HepG2 (cell line): Measurements from ENCODE around the gene CAMKMT. TPM values are rescaled to one million over a fixed set of nuclear protein-coding genes. Genes with fewer than 3 reads are reported as not detected.

Experiments
- ATAC-seq: fragments of 200-7000 bp; cut with Tn5 transposase; 3 replicates; pipeline ENCODE4 v1.9.1; 2020; ENCODE audit warnings: mild to moderate bottlenecking, moderate library complexity
- BruUV-seq: library from RNA; stranded (reverse); fragments of 400-500 nt; replicated peaks from 2 replicates; lab custom pipeline; 2021; lab: Mats Ljungman, UMichigan
- CTCF ChIA-PET: fragments of 300-600 bp; formaldehyde crosslinking; extraction: SDS; loops from one replicate; lab custom pipeline; 2021; ENCODE audit warnings: low total read pairs, inconsistent platforms, low intra/inter-chr PET ratio; lab: Yijun Ruan, JAX
- POLR2A ChIA-PET: fragments of 350-600 bp; sonication (Branson Sonifier 250); formaldehyde crosslinking; loops from one replicate; lab custom pipeline; 2020; ENCODE audit warnings: antibody characterized with exemption, inconsistent platforms; lab: Yijun Ruan, JAX
- DNase-seq: peaks from one replicate; pipeline ENCODE4 v3.0.0-alpha.2; 2015; ENCODE audit warnings: low spot score
- FAIRE-seq: peaks from 3 replicates; lab custom pipeline; 2011; peaks lifted over from hg19 to GRCh38; lab: Jason Lieb, UNC
- H2AFZ ChIP-seq: one replicate; pipeline ENCODE4 v1.6.1; 2011; ENCODE audit warnings: low read length, inconsistent platforms
- H3K27ac ChIP-seq: fragments of 300-600 bp; 3 replicates; pipeline ENCODE4 v1.8.0; 2011; ENCODE audit warnings: mixed run types, mild to moderate bottlenecking, mixed read lengths, low read length, inconsistent platforms; ENCODE audit not compliant: insufficient read depth; ENCODE audit errors: extremely low read length
- H3K27me3 ChIP-seq, 2 experiments: fragments of 200-600 bp in 1 of 2; 2 replicates in 1 of 2; 3 replicates in 1 of 2; pipeline versions ENCODE4 v1.6.0 to v1.8.0; 2011; ENCODE audit warnings: low read length in 2 of 2, mild to moderate bottlenecking in 2 of 2, moderate library complexity in 2 of 2, inconsistent platforms in 1 of 2; ENCODE audit not compliant: insufficient read depth in 2 of 2, control insufficient read depth in 1 of 2
- H3K36me3 ChIP-seq, 2 experiments: fragments of 200-600 bp in 1 of 2; replicated peaks in 1 of 2; 2 replicates in 1 of 2; 3 replicates in 1 of 2; pipeline versions ENCODE4 v1.5.1 to v1.8.0; 2011; ENCODE audit warnings: low read length in 2 of 2, inconsistent platforms in 1 of 2; ENCODE audit not compliant: insufficient read depth in 2 of 2, control insufficient read depth in 1 of 2
- H3K4me1 ChIP-seq: 2 replicates; pipeline ENCODE4 v1.5.1; 2012; ENCODE audit warnings: low read length, inconsistent platforms; ENCODE audit not compliant: insufficient read depth
- H3K4me2 ChIP-seq: 2 replicates; pipeline ENCODE4 v1.6.0; 2011; ENCODE audit warnings: low read depth, low read length, inconsistent platforms
- H3K4me3 ChIP-seq, 3 experiments: fragments of 200-600 bp in 1 of 3; sonication (generic), shearing (Covaris generic) in 1 of 3; replicated peaks in 1 of 3; 2 replicates each; pipeline ENCODE4 v1.5.1; 2011 to 2016; ENCODE audit warnings: low read length in 3 of 3, inconsistent platforms in 2 of 3, low read depth in 2 of 3, mild to moderate bottlenecking in 2 of 3, control low read depth in 1 of 3, mixed read lengths in 1 of 3; ENCODE audit not compliant: insufficient read depth in 1 of 3
- H3K79me2 ChIP-seq: one replicate; pipeline ENCODE4 v1.6.1; 2011; ENCODE audit warnings: low read length, inconsistent platforms; ENCODE audit not compliant: insufficient read depth
- H3K9ac ChIP-seq: 2 replicates; pipeline ENCODE4 v1.6.0; 2011; ENCODE audit warnings: mild to moderate bottlenecking, low read depth, low read length, inconsistent platforms; ENCODE audit not compliant: insufficient read depth
- H3K9me3 ChIP-seq: 2 replicates; pipeline ENCODE4 v1.5.1; 2012; ENCODE audit warnings: mild to moderate bottlenecking, low read length
- H4K20me1 ChIP-seq: 2 replicates; pipeline ENCODE4 v1.6.0; 2011; ENCODE audit warnings: inconsistent platforms, mild to moderate bottlenecking, low read length, moderate library complexity; ENCODE audit not compliant: insufficient read depth
- ARID4A ChIP-seq: sonication (generic); formaldehyde crosslinking; IDR thresholded peaks from 2 replicates; pipeline ENCODE4 v1.5.0; 2020; ENCODE audit warnings: mild to moderate bottlenecking, missing genetic modification reagents, borderline replicate concordance
- ARNT2 ChIP-seq: sonication (generic); formaldehyde crosslinking; IDR thresholded peaks from 2 replicates; pipeline ENCODE4 v1.8.0; 2022; ENCODE audit warnings: mild to moderate bottlenecking, low read depth, missing genetic modification reagents, moderate library complexity
- JARID2 ChIP-seq: sonication (generic); formaldehyde crosslinking; IDR thresholded peaks from 2 replicates; pipeline ENCODE4 v1.8.1; 2023; ENCODE audit warnings: missing genetic modification reagents, inconsistent platforms; ENCODE audit not compliant: insufficient replicate concordance
- PHB2 ChIP-seq: fragments of 450-650 bp; IDR thresholded peaks from 2 replicates; pipeline ENCODE4 v1.6.1; 2018; ENCODE audit not compliant: partially characterized antibody
- SNRNP70 ChIP-seq: fragments of 200-400 bp; formaldehyde crosslinking; IDR thresholded peaks from 2 replicates; pipeline ENCODE4 v1.6.1; 2017; ENCODE audit warnings: mild to moderate bottlenecking, low read depth, low read length, moderate library complexity
- SOX5 ChIP-seq: IDR thresholded peaks from 2 replicates; pipeline ENCODE4 v1.6.1; 2016; ENCODE audit warnings: borderline replicate concordance
- ZNF761 ChIP-seq: sonication (generic); formaldehyde crosslinking; conservative IDR thresholded peaks from 2 replicates; pipeline ENCODE4 v1.4.0; 2020; ENCODE audit warnings: mild to moderate bottlenecking, missing genetic modification reagents
- WGBS: methylation state at CpG from one replicate; pipeline ENCODE4 v1.1.6; 2017; ENCODE audit warnings: low lambda C conversion rate; 5-methylcytosine and 5-hydroxymethylcytosine counted together
- in situ Hi-C: cut with HindIII; loops from 2 replicates; pipeline ENCODE4 v1.10.0; 2017; ENCODE audit warnings: low pct_unique_long_range_greater_than_20kb; ENCODE audit not compliant: extremely low pct_ligation_motif_present
- intact Hi-C: fragments of 100-400 bp; cut with micrococcal nuclease; formaldehyde crosslinking; loops from one replicate; pipeline ENCODE4 v1.10.0; 2022; ENCODE audit not compliant: unreplicated experiment
- polyA plus RNA-seq, 8 experiments: library from polyadenylated mRNA; depleted of rRNA in 3 of 8; stranded (reverse) in 7 of 8; unstranded in 1 of 8; fragments of >200 nt; fragmentation: Illumina TruSeq in 4 of 8; extraction: Trizol in 4 of 8; gene quantifications; 2 replicates each; pipeline versions ENCODE4 v1.2.1 to v1.2.3, GENCODE V29; 2011 to 2016; ENCODE audit warnings: low read depth in 4 of 8, missing spikeins in 1 of 8, mixed read lengths in 1 of 8; ENCODE audit not compliant: insufficient read depth in 1 of 8
- total RNA-seq, 5 experiments: library from RNA; depleted of rRNA; stranded (reverse); fragments of >200 nt; fragmentation: Illumina TruSeq; extraction: Trizol; gene quantifications; 2 replicates each; pipeline ENCODE4 v1.2.3, GENCODE V29; 2016; ENCODE audit warnings: low read depth in 1 of 5
- TF ChIP-seq, protein P1 (sequence below): sonication (generic); formaldehyde crosslinking; IDR thresholded peaks from 2 replicates; pipeline ENCODE4 v1.4.0; 2020; ENCODE audit warnings: missing genetic modification reagents
- TF ChIP-seq, protein P2 (sequence below): IDR thresholded peaks from 2 replicates; pipeline ENCODE4 v1.6.1; 2012; ENCODE audit warnings: inconsistent platforms

The CAMKMT gene
- total and polyA plus RNA-seq, 2 of the 13 experiments (the other 11 are each of a cell fraction or from before 2014, with no cell fraction given), result 6.9 to 20.8 TPM

- BruUV-seq, result no TSS peak
- no peaks in the 10 kb centered on the region for H3K9me3 ChIP-seq
- TF ChIP-seq, protein P1, sequence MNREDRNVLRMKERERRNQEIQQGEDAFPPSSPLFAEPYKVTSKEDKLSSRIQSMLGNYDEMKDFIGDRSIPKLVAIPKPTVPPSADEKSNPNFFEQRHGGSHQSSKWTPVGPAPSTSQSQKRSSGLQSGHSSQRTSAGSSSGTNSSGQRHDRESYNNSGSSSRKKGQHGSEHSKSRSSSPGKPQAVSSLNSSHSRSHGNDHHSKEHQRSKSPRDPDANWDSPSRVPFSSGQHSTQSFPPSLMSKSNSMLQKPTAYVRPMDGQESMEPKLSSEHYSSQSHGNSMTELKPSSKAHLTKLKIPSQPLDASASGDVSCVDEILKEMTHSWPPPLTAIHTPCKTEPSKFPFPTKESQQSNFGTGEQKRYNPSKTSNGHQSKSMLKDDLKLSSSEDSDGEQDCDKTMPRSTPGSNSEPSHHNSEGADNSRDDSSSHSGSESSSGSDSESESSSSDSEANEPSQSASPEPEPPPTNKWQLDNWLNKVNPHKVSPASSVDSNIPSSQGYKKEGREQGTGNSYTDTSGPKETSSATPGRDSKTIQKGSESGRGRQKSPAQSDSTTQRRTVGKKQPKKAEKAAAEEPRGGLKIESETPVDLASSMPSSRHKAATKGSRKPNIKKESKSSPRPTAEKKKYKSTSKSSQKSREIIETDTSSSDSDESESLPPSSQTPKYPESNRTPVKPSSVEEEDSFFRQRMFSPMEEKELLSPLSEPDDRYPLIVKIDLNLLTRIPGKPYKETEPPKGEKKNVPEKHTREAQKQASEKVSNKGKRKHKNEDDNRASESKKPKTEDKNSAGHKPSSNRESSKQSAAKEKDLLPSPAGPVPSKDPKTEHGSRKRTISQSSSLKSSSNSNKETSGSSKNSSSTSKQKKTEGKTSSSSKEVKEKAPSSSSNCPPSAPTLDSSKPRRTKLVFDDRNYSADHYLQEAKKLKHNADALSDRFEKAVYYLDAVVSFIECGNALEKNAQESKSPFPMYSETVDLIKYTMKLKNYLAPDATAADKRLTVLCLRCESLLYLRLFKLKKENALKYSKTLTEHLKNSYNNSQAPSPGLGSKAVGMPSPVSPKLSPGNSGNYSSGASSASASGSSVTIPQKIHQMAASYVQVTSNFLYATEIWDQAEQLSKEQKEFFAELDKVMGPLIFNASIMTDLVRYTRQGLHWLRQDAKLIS (CRISPR knock-in tag), result no peak
- no peak overlapping the region for H3K4me2 ChIP-seq
- DNase-seq (no peak), ATAC-seq (no peak), FAIRE-seq (no peak)
- no peaks in the 10 kb centered on the region for H3K79me2 ChIP-seq
- H3K9ac ChIP-seq, result no peak overlapping the region
- no peak overlapping the region for H3K27ac ChIP-seq
- no peak overlapping the region for H3K4me3 ChIP-seq
- CTCF ChIA-PET, result no interaction called here
- H4K20me1 ChIP-seq, result no peaks in the 10 kb centered on the region
- in situ Hi-C loops (no loop called here), intact Hi-C loops (no loop called here)
- H3K36me3 ChIP-seq, result no peaks in the 10 kb centered on the region
- H3K4me1 ChIP-seq, result peaks cover 14% of the 10 kb centered on the region
- H2AFZ ChIP-seq, result no peak overlapping the region
- POLR2A ChIA-PET, result no interaction called here
- 78% methylated on average over 4 of the region's 4 CpGs for WGBS
- no peaks in the 10 kb centered on the region for H3K27me3 ChIP-seq
Measured at GRCh38 chr2:44570777-44571176, 209.0 kb downstream of the CAMKMT start.

DNA sequence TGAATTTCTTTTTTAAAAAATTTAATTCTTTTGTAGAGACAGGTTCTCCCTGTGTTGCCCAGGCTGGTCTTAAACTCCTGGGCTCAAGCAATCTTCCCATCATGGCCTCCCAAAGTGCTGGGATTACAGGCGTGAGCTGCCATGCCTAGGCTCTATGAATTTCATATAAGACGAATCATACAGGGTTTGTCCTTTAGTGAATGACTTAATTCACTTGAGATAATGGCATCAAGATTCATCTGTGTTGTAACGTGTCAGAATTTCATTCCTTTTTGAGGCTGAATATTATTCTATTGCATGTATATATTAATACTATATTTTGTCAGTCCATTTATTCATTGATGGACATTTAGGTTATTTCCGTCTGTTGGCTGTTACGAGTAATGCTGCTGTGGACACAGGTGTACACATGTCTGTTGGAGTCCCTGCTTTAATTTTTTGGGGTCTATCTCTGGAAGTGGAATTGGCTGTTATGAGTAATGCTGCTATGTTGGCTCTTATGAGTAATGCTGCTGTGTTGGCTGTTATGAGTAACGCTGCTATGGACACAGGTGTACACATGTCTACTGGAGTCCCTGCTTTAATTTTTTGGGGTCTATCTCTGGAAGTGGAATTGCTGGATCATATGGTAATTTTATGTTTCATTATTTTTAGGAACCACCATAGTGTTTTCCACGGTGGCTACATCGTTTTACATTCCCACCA is 210.6 kb downstream of the CAMKMT start:
- WGBS, result 95% methylated on average over 8 of the region's 8 CpGs
- TF ChIP-seq ARID4A (CRISPR knock-in tag) (no peak), SNRNP70 (no peak), ZNF761 (CRISPR knock-in tag) (no peak), JARID2 (CRISPR knock-in tag) (no peak), ARNT2 (CRISPR knock-in tag) (no peak), SOX5 (no peak), PHB2 (no peak)
- TF ChIP-seq, protein P2, sequence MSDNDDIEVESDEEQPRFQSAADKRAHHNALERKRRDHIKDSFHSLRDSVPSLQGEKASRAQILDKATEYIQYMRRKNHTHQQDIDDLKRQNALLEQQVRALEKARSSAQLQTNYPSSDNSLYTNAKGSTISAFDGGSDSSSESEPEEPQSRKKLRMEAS, result no peak

More for the DNA sequence above, 210.6 kb downstream of the CAMKMT start:
- Histone ChIP-seq H3K27me3 (no peaks in the 10 kb centered on the region), H3K4me3 (no peak overlapping the region), H3K9me3 (no peaks in the 10 kb centered on the region), H3K4me1 (no peaks in the 10 kb centered on the region; the same call in 1 of the 2 replicates), H3K4me2 (no peak overlapping the region), H3K27ac (no peak overlapping the region), H4K20me1 (no peaks in the 10 kb centered on the region), H3K36me3 (no peaks in the 10 kb centered on the region), H3K79me2 (no peaks in the 10 kb centered on the region), H2AFZ (no peak overlapping the region), H3K9ac (no peak overlapping the region)
- FAIRE-seq, result no peak
- in situ Hi-C loops, result no loop called here
- no peak for DNase-seq
- BruUV-seq, result no TSS peak
- CTCF ChIA-PET, result no interaction called here
- POLR2A ChIA-PET, result no interaction called here
- no peak for ATAC-seq
- intact Hi-C loops, result no loop called here
